ENCODE data around the gene CCDC181. TPM values are rescaled to one million over a fixed set of nuclear protein-coding genes. Genes with fewer than 3 reads are reported as not detected.

Gene CCDC181
- total RNA-seq, 4 donors from 2014 or later = 0.19 to 1.1 (median 0.43) TPM

DNA sequence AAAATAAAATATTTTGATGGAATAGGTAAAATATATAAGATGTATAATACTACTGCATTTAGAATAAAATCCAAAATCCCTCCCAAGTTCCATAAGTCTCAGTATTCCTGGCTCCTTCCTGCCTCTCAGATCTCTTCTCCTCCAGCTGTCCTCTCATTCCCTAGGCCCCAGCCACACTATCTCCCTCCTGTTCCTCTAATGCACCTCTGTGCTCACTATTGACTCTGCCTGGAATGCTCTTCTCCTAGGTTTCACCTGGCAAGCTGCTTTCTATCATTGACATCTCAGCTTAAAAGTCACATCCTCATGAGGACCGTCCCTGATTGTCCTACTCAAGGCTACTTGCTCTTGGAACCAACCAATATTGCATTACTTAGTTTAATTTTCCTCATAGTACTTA, 66.9 kb downstream of the CCDC181 start:
- ATAC-seq (ENCODE audit: low FRiP score) (no peak), DNase-seq (ENCODE audit: low spot score) (no peak)
- TF ChIP-seq, protein P1, sequence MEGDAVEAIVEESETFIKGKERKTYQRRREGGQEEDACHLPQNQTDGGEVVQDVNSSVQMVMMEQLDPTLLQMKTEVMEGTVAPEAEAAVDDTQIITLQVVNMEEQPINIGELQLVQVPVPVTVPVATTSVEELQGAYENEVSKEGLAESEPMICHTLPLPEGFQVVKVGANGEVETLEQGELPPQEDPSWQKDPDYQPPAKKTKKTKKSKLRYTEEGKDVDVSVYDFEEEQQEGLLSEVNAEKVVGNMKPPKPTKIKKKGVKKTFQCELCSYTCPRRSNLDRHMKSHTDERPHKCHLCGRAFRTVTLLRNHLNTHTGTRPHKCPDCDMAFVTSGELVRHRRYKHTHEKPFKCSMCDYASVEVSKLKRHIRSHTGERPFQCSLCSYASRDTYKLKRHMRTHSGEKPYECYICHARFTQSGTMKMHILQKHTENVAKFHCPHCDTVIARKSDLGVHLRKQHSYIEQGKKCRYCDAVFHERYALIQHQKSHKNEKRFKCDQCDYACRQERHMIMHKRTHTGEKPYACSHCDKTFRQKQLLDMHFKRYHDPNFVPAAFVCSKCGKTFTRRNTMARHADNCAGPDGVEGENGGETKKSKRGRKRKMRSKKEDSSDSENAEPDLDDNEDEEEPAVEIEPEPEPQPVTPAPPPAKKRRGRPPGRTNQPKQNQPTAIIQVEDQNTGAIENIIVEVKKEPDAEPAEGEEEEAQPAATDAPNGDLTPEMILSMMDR (IDR thresholded peaks at IDR 0.05) = no peak

- TF ChIP-seq, protein P1 (IDR thresholded peaks at IDR 0.05) = no peak
- no peak for DNase-seq (ENCODE audit: low spot score)
- no peak for ATAC-seq (ENCODE audit: low FRiP score)
Observed at GRCh38 chr1:169348383-169349036, 78.8 kb downstream of the CCDC181 start.

GRCh38 chr1:169347688-169348382, 79.4 kb downstream of the CCDC181 start:
- TF ChIP-seq, protein P1 (IDR thresholded peaks at IDR 0.05) = no peak
- no peak for DNase-seq (ENCODE audit: low spot score)
- no peak for ATAC-seq (ENCODE audit: low FRiP score)

DNA sequence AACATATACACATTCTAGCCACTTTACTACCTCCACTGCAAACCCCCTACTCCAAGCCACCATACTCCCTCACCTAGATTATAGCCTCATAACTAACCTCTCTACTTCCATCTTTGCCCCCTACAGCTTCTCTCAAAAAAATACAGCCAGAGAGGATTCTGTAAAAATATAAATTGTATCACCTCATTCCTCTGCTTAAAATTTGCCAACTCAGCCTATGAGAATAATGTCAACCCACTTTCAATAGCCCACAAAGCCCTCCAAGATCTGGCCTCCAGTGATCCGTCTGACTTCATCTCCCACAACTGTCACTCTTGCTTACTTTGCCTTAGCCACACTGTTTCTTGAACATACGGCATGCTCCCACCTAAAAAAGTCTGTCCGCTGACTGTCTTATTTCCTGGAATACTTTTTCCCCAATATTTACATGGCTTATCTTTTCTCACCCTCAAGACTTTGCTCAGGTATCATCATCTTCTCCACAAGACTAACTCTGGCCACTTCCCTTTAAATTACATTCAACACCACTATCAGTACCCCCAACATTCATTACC, 81.2 kb downstream of the CCDC181 start:
- DNase-seq (ENCODE audit: low spot score) = no peak
- no peak for ATAC-seq (ENCODE audit: low FRiP score)
- TF ChIP-seq, protein P1 (IDR thresholded peaks at IDR 0.05) = no peak

GRCh38 chr1:169345511-169345910, 81.8 kb downstream of the CCDC181 start:
- TF ChIP-seq, protein P1 (IDR thresholded peaks at IDR 0.05) = no peak
- ATAC-seq (ENCODE audit: low FRiP score) = no peak
- no peak for DNase-seq (ENCODE audit: low spot score)

Small RNA genes lying within 50 kb of the gene (small RNA-seq; reads per million reads assigned to genes)
- not detected for gene AL021068.2

Other genes starting within 250 kb of the CCDC181 start
- gene NME7, start 59.7 kb downstream of the CCDC181 start, total RNA-seq = 10 to 100 TPM in 1 of 4 donors, 1 to 10 TPM in 3; 9.0 to 16.8 (median 9.3) TPM
- gene BLZF1, start 59.3 kb downstream of the CCDC181 start, total RNA-seq = 10 to 100 TPM; 15.7 to 31.5 (median 22.5) TPM
- gene SLC19A2, start 58.5 kb upstream of the CCDC181 start, total RNA-seq = 100 to 1,000 TPM in 2 of 4 donors, 10 to 100 TPM in 2; 48.8 to 195 (median 96.0) TPM
- gene F5, start 159.0 kb upstream of the CCDC181 start, total RNA-seq = 1 to 10 TPM; 1.4 to 5.0 (median 3.7) TPM
- 10 to 100 TPM in 3 of 4 donors, 1 to 10 TPM in 1; 8.2 to 74.5 (median 27.5) TPM for gene SELP, start 202.7 kb upstream of the CCDC181 start, total RNA-seq